Duodenal mucosa (tissue), 2 donors: Measurements from ENCODE around the gene UBIAD1.

Experiments
- H3K27ac ChIP-seq: one replicate; pipeline ENCODE4 v1.7.0; 2013; ENCODE audit warnings: low read depth, low read length
- H3K27me3 ChIP-seq, 2 donors: one replicate each; pipeline ENCODE4 v1.7.0; 2013; ENCODE audit warnings: low read length in 2 of 2, control low read depth in 1 of 2; ENCODE audit not compliant: insufficient read depth in 2 of 2, control insufficient read depth in 1 of 2
- H3K36me3 ChIP-seq, 2 donors: one replicate each; pipeline ENCODE4 v1.7.0; 2013; ENCODE audit warnings: low read length in 2 of 2, control low read depth in 1 of 2; ENCODE audit not compliant: insufficient read depth in 2 of 2, control insufficient read depth in 1 of 2
- H3K4me1 ChIP-seq, 2 donors: one replicate each; pipeline ENCODE4 v1.7.0; 2013; ENCODE audit warnings: low read length in 2 of 2, control low read depth in 1 of 2; ENCODE audit not compliant: insufficient read depth in 2 of 2, control insufficient read depth in 1 of 2
- H3K4me3 ChIP-seq, 2 donors: one replicate each; pipeline ENCODE4 v1.7.0; 2013; ENCODE audit warnings: low read length in 2 of 2, low read depth in 1 of 2
- H3K9ac ChIP-seq, 2 donors: one replicate each; pipeline ENCODE4 v1.7.0; 2013; ENCODE audit warnings: low read length in 2 of 2, low read depth in 1 of 2
- H3K9me3 ChIP-seq, 2 donors: one replicate each; pipeline ENCODE4 v1.7.0; 2013; ENCODE audit warnings: low read length in 2 of 2, control low read depth in 1 of 2; ENCODE audit not compliant: control insufficient read depth in 1 of 2

The UBIAD1 gene

GRCh38 chr1:11272832-11273594 lies at the start of gene UBIAD1:
Gene UBIAD1 (plus strand): TSS chr1:11273198. CDS start chr1:11273532, 334 bp downstream.
- H3K9me3 ChIP-seq = no peaks in the 10 kb centered on the region
- H3K4me3 ChIP-seq = peak within 1 kb of the TSS; percentile 90 to 93

GRCh38 chr1:11227106-11228077 lies 45.6 kb upstream of the UBIAD1 start:
- peaks cover 38 to 59% of the 10 kb centered on the region in 2 donors for H3K36me3 ChIP-seq
- H3K9me3 ChIP-seq = no peaks in the 10 kb centered on the region
- H3K27me3 ChIP-seq = no peaks in the 10 kb centered on the region
- no peak overlapping the region for H3K9ac ChIP-seq
- H3K4me1 ChIP-seq = no peaks in the 10 kb centered on the region
- H3K27ac ChIP-seq = no peak overlapping the region
- H3K4me3 ChIP-seq = no peak overlapping the region

More at GRCh38 chr1:11272832-11273594, at the start of gene UBIAD1:
- no peaks in the 10 kb centered on the region for H3K27me3 ChIP-seq
- peak within 1 kb of the TSS; percentile 88 for H3K27ac ChIP-seq
- peaks cover 0 to 4% of the 10 kb centered on the region in 2 donors for H3K36me3 ChIP-seq
- peak within 1 kb of the TSS; percentile 48 to 72 for H3K9ac ChIP-seq
- peaks cover 14 to 27% of the 10 kb centered on the region in 2 donors for H3K4me1 ChIP-seq

- Histone ChIP-seq H3K9me3 (no peaks in the 10 kb centered on the region), H3K9ac (no peak overlapping the region), H3K27ac (no peak overlapping the region), H3K4me1 (no peaks in the 10 kb centered on the region), H3K36me3 (peaks cover 45 to 72% of the 10 kb centered on the region in 2 donors), H3K4me3 (no peak overlapping the region), H3K27me3 (no peaks in the 10 kb centered on the region)
Measured at GRCh38 chr1:11229203-11229602, 43.8 kb upstream of the UBIAD1 start.

- Histone ChIP-seq H3K36me3 (peaks cover 67 to 90% of the 10 kb centered on the region in 2 donors), H3K4me3 (no peak overlapping the region), H3K4me1 (no peaks in the 10 kb centered on the region), H3K9me3 (no peaks in the 10 kb centered on the region), H3K9ac (no peak overlapping the region), H3K27ac (no peak overlapping the region), H3K27me3 (no peaks in the 10 kb centered on the region)
Measured at GRCh38 chr1:11233208-11233607, 39.8 kb upstream of the UBIAD1 start.

GRCh38 chr1:11237356-11237755 lies 35.6 kb upstream of the UBIAD1 start:
- Histone ChIP-seq H3K27ac (no peak overlapping the region), H3K9ac (no peak overlapping the region), H3K36me3 (peaks cover 52 to 75% of the 10 kb centered on the region in 2 donors), H3K27me3 (no peaks in the 10 kb centered on the region), H3K9me3 (no peaks in the 10 kb centered on the region), H3K4me1 (no peaks in the 10 kb centered on the region), H3K4me3 (no peak overlapping the region)

GRCh38 chr1:11238311-11238710 lies 34.7 kb upstream of the UBIAD1 start:
- Histone ChIP-seq H3K9ac (no peak overlapping the region), H3K27me3 (no peaks in the 10 kb centered on the region), H3K27ac (no peak overlapping the region), H3K4me3 (no peak overlapping the region), H3K4me1 (no peaks in the 10 kb centered on the region), H3K36me3 (peaks cover 51 to 74% of the 10 kb centered on the region in 2 donors), H3K9me3 (no peaks in the 10 kb centered on the region)

GRCh38 chr1:11245248-11245647 lies 27.8 kb upstream of the UBIAD1 start:
- peaks cover 23 to 65% of the 10 kb centered on the region in 2 donors for H3K36me3 ChIP-seq
- H3K4me1 ChIP-seq = no peaks in the 10 kb centered on the region
- H3K27ac ChIP-seq = no peak overlapping the region
- H3K4me3 ChIP-seq = no peak overlapping the region
- no peaks in the 10 kb centered on the region for H3K27me3 ChIP-seq
- no peak overlapping the region for H3K9ac ChIP-seq
- no peaks in the 10 kb centered on the region for H3K9me3 ChIP-seq

GRCh38 chr1:11245904-11246719 lies 26.9 kb upstream of the UBIAD1 start:
- Histone ChIP-seq H3K27ac (no peak overlapping the region), H3K9ac (no peak overlapping the region), H3K4me3 (no peak overlapping the region), H3K36me3 (peaks cover 20 to 65% of the 10 kb centered on the region in 2 donors), H3K27me3 (no peaks in the 10 kb centered on the region), H3K9me3 (no peaks in the 10 kb centered on the region), H3K4me1 (no peaks in the 10 kb centered on the region)

- Histone ChIP-seq H3K4me3 (no peak overlapping the region), H3K27ac (no peak overlapping the region), H3K36me3 (peaks cover 26 to 71% of the 10 kb centered on the region in 2 donors), H3K9me3 (no peaks in the 10 kb centered on the region), H3K27me3 (no peaks in the 10 kb centered on the region), H3K4me1 (no peaks in the 10 kb centered on the region), H3K9ac (no peak overlapping the region)
Measured at GRCh38 chr1:11248169-11248568, 24.8 kb upstream of the UBIAD1 start.
